Measurements from ENCODE around the gene LIX1.

The LIX1 gene

GRCh38 chr5:97073420-97073819 lies 69.0 kb downstream of the LIX1 start:
- DNase-seq = no peak

- no peak for DNase-seq
Measured at GRCh38 chr5:97072696-97073095, 69.7 kb downstream of the LIX1 start.

DNA sequence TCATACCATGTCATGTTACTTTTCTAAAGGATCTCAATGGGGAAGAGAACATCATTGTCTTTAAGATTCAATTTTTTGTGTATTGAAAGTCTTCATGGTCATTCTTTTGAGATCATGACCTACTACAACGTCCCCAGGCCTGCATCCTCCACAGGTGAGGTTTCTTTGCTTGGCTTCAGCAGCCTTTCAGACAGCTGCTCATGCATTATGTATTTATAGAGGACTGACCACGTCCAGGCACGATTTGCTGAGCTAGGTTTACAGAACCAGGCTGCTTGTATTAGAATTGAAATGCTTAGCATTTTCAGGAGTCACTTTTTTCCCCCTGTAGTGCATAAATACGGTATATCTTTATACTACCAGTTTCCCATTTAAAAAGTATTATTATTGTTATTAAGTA lies 70.4 kb downstream of the LIX1 start:
- DNase-seq = no peak

DNA sequence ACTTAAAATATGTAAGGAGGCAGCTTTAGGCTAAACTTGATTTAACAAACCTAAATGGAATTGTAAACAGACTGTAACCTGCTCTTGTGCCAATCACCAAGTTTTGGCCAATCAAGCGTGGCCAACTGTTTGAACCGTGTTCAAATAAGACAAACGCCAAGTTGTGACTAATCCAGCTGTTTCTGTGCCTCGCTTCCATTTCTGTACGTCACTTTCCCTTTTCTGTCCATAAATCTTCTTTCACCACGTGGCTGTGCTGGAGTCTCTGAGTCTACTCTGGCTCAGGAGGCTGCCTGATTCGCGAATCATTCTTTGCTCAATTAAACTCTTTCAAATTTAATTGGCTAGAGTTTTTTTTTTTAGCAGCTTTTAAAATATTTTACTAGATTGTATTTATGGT lies 71.3 kb downstream of the LIX1 start:
- no peak for DNase-seq

DNA sequence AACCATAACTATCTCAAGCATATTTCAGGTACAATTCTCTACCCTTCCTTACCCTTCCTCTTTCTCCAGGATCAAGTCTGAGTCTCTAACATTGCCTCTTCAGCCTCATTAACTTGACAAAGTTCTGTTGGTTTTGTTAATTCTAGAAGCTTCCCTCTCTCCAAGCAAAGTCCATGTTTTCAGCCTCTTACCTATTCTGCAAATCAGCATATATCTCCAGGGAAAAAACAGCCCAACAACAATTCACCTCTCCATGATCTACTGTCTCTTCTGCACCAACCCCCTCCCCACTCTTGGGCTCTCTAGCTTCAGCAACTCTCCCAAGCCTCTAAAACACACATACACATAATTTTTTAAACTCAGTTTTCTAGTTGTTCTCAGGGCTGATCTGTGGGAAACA lies 72.2 kb downstream of the LIX1 start:
- DNase-seq = no peak

DNA sequence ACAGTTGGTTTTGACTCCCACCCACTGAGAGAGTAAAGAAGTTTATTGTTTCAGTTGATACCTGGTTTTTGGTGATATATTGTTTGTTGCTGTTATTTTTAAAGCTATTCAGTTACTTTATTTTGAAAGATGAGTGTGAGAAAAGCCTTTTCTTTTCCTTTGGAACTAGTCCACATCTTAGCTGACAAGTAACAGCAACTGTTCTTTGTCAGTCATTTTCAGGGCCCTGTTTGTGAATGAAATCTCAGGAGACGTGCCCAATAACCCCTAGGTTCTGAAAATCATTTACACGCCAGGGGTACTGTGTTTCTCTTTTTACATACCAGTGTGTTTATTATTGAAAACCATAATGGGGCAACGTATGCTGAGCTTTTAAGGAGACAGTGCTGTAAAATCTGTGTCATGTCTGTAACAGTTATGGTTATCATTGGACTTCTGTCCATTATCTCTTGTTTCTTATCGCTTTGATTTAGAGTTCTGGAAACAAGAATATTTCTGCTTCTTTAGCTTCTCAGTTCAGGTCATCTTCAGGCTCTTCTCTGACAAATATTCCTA lies 75.0 kb downstream of the LIX1 start:
- no peak for DNase-seq

DNA sequence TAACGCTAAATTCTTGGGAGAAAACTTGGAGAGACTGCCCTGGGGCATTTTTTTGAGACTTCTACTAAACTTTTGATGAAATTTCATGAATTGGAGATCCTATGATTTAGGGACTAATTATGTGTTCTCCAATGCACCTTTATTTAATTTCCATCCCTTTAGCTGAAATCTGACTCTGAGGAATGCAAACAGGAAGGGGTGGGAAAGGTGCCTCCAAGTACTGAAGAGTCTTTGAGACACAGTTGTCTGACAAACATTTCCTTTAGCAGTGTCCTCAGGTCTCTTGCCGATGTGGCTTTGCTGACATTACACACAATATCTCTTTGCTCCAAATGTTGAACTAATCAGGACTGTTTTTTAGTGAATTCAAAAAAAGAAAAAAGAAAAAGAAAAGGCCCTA lies 76.9 kb downstream of the LIX1 start:
- no peak for DNase-seq

DNA sequence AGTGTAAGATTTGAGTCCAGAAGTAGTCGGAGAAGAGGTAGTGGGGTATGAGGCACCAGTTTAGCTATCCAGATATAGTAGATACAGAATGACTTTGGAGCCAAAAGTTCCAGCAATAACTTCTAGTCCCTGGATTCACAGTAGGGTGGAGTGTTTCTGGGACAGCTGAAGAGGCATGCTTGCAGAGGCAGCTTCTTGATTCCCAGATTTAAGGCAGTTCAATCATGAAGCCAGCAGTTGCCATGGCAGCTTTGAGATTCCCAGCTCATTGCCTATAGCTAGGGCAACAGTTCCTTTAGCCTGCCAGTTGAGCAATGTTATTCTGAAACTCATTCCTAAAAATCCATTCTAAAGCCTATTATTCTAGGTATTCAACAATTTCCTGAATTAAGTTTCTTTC lies 79.2 kb downstream of the LIX1 start:
- DNase-seq = no peak

DNA sequence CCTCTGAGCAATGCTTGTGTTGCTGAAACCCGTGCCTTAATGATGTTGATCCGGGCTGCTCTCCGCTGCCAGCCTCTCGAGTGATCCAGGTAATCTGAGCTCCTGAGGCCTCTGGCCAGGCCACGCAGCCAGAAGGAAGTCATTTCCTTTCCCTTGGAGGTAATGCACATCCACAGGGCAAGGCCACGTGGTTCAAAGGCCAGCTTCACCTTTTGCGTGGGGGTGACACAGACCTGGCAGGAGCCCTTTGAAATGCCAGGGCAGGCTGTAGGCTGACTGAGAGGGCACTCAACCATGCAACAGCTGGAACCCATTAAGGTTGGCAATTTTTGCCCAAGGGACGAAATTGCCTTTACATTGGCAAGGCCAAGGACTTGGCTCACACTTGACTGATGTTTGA lies 80.4 kb downstream of the LIX1 start:
- DNase-seq = no peak

GRCh38 chr5:97056263-97056662 lies 86.1 kb downstream of the LIX1 start:
- no peak for DNase-seq

GRCh38 chr5:97049175-97049574 lies 93.2 kb downstream of the LIX1 start:
- DNase-seq = no peak

DNA sequence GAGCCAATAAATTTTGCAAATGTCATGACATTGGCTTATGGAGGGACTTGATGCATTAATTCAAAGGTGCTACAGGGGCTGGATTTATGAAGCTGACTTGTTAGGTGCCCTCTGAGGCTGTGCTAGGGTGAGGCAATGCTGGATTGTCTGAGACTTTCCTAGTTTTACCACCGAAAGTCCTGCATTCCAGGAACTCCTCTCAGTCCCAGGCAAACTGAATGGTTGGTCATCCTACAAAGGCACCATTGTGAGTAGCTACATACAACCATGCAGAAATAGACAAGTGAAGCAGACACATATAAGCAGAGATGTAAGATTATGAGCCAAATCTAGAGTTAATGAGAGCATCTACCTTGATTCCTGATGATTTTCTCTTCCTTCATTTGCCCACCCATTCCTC lies 95.3 kb downstream of the LIX1 start:
- no peak for DNase-seq

DNA sequence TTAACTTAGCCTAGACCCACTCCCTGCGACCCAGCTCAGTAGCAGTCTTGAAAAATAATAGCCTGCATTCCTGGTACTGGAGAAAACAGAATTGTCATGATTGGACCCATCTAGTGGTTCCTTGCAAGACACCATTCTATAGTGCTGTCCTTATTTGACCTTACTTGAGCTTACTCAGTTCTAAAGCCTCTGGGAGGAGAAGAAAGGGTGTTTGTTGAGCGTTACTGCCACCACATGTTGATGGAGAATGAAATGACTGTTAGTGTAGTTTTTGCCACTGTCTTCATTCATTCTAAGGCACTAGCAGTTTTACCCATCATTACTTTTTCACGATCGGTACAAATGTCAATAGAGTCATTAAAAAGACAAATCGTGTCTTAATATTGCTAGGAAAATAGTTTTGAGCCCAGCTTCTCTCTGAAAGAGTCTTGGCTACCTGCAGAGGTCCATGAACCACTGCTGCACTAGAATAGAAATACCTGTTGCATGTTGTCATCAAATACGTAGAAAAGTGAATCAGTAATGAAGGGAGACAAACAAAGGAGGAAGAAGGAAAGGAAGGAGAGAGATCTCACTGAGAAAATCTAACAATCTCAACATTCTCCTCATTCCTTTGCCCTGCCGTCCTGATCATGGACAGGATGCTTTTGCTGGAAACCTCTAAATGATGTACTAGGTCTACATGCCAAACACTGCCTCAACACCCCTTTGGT lies 96.0 kb downstream of the LIX1 start:
- DNase-seq = no peak

DNA sequence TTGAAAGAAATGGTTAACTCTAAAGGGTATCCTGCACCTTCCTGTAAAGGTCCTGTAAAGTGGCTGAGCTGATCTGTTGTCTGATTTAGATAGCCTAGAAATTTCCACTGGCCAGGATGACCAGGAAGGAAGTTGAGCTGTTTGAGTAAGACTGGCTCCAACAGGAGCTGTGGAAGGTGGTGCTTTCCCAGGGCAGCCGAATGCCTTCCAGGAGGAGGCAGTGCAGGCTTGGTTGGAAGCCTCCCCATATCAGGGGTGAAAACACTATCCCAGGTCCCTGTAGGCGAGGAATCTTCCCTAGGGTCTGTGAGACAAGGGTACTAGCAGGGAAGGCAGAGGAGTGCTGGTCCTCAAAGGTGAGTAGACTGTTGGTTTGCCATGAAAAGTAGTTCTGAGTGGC lies 98.4 kb downstream of the LIX1 start:
- no peak for DNase-seq

DNA sequence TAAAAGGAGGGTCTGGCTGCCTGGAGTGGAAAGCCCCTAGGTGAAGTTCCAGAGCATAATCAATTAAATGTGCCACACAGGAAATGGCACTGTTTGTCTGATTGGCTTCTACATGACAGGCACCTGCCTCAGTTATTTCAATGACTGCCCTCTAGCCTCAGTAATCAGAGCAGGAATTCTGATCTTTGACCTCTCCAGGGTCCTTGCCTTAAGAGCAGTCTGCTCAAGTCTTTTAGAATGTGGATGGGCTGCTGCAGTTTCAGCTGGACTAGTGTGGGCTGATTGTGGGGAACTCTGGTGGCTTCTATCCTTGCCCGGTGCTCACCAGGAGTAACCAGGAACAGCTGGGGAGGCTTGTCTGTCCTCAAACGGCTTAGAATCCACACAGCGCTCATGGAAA lies 98.9 kb downstream of the LIX1 start:
- DNase-seq = no peak

GRCh38 chr5:97042996-97043395 lies 99.4 kb downstream of the LIX1 start:
- no peak for DNase-seq

Data from stimulated activated CD4-positive, alpha-beta T cell treated with anti-CD3 and anti-CD28 coated beads, Interleukin-4, amount 100 ng/mL, for 24 hours (primary cell).